ENCODE data around the gene ZDHHC4. TPM values are rescaled to one million over a fixed set of nuclear protein-coding genes. Genes with fewer than 3 reads are reported as not detected.
A peak's percentile ranks its signal among the peaks of the same experiment; 100 is the strongest.
"Not testable (repeated sequence)": the region's sequence is repeated elsewhere in the genome, so short reads cannot be mapped to it uniquely, and the experiment has no call there.

The ZDHHC4 gene
- total RNA-seq, 6 experiments from 2014 or later, result 18.4 to 27.7 (median 25.2) TPM

DNA sequence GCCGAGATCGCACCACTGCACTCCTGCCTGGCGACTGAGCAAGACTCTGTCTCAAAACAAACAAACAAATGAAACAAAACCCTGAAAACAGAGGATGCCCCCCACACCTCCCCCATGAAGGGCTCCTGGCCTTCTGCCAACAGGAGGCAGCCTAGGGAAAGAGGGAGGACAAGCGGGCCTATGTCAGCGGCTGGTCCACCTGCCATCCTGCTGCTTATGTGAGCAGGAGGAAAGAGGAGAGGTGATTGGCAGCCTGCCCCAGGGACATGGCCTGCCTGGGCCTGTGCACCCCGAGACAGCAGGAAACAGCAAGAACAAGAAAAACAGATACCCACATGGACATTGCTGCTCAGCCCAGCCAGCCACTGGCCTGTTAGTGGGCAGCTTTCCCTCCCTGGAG lies 50.8 kb downstream of the ZDHHC4 start:
- Mint-ChIP-seq H3K27ac (no peak overlapping the region), H3K4me3 (no peak overlapping the region), H3K4me1 (ENCODE audit: low read depth) (no peaks in the 10 kb centered on the region), H3K9me3 (no peaks in the 10 kb centered on the region), H3K36me3 (ENCODE audit: low read depth) (no peaks in the 10 kb centered on the region), H3K27me3 (ENCODE audit: insufficient read depth) (peaks cover 15% of the 10 kb centered on the region)
- TF ChIP-seq, protein P1, sequence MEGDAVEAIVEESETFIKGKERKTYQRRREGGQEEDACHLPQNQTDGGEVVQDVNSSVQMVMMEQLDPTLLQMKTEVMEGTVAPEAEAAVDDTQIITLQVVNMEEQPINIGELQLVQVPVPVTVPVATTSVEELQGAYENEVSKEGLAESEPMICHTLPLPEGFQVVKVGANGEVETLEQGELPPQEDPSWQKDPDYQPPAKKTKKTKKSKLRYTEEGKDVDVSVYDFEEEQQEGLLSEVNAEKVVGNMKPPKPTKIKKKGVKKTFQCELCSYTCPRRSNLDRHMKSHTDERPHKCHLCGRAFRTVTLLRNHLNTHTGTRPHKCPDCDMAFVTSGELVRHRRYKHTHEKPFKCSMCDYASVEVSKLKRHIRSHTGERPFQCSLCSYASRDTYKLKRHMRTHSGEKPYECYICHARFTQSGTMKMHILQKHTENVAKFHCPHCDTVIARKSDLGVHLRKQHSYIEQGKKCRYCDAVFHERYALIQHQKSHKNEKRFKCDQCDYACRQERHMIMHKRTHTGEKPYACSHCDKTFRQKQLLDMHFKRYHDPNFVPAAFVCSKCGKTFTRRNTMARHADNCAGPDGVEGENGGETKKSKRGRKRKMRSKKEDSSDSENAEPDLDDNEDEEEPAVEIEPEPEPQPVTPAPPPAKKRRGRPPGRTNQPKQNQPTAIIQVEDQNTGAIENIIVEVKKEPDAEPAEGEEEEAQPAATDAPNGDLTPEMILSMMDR (IDR thresholded peaks at IDR 0.05), result no peak
- no peak for DNase-seq

DNA sequence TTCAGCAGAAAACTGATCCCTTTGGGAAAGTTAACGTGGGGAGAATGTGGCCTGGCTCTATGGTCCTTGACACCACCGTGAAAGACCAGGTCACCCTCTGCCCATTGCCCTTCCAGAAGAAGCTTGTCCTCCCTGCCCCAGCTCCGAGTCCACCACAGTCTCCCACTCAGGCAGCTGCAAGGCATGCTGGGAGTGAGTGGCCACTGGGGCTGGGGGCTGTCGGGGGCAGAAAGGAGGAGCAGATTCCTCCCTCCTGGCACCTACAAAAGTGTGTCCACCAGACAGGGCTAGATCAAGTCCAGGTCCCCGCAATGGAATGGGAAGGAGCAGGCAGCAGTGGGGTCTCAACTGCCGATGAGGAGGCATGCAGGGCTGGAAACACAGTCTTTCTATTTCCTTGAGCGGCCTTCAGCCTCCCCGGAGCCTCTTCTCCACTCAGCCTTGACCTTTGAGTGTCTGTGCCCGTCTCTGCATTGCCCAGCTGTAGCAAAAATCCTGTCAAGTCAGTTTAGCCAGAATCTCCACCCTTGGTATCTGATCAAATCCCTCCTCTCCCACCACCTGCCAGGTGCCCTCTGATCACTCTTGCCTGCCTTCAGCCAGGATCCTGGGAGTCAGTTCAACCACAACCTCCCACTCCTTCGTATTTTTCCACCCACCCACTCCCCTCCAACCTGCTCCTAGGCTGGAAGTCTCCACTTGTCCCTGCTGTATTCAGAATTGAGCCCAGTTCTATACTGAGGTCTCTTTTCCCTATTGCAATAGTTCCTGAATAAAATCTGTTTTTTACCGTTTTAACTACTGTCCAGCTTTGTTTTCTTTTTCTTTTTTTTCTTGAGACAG lies 53.0 kb downstream of the ZDHHC4 start:
- DNase-seq, result no peak
- Mint-ChIP-seq H3K4me3 (no peak overlapping the region), H3K4me1 (ENCODE audit: low read depth) (no peaks in the 10 kb centered on the region), H3K27me3 (ENCODE audit: insufficient read depth) (peaks cover 6% of the 10 kb centered on the region), H3K36me3 (ENCODE audit: low read depth) (no peaks in the 10 kb centered on the region), H3K9me3 (no peaks in the 10 kb centered on the region), H3K27ac (no peak overlapping the region)
- TF ChIP-seq, protein P1 (IDR thresholded peaks at IDR 0.05), result no peak

DNA sequence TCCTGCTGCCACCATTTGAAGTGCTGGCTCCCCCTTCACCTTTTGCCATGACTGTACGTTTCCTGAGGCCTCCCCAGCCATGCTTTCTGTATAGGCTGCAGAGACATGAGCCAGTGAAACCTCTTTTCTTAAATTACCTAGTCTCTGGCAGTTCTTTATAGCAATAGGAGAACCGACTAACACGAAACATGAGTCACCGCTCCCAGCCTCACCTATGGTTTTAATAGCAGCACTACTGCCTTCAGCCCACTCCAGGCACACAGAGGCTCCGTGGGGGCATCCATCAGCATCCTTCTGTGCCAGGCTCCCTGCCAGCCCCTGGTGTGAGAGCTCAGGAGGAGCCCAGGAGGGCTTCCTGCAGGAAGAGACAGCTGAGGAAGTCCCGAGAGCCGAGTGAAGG lies 54.4 kb downstream of the ZDHHC4 start:
- Mint-ChIP-seq H3K36me3 (ENCODE audit: low read depth) (no peaks in the 10 kb centered on the region), H3K9me3 (no peaks in the 10 kb centered on the region), H3K27me3 (ENCODE audit: insufficient read depth) (peaks cover 6% of the 10 kb centered on the region), H3K4me1 (ENCODE audit: low read depth) (no peaks in the 10 kb centered on the region), H3K4me3 (no peak overlapping the region), H3K27ac (no peak overlapping the region)
- no peak for DNase-seq
- TF ChIP-seq, protein P1 (IDR thresholded peaks at IDR 0.05), result no peak

DNA sequence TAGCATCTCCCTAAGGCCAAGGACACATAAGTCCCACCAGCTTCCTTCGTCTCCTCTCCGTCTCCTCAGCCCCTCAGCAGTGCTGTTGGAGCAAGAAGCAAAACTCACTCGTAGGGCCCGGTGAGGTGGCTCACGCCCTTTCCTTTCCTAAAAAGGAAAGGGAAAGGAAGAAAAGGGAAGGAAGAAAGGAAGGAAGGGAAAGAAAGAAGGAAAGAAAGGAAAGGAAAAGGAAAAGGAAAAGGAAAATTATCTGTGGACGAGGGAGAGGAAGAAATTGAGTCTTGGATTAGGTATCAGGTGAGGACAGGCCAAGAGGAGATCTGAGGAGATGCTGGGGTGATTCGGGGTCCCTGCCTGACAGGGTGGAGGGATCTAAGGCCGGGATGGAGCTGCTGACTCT lies 56.8 kb downstream of the ZDHHC4 start:
- peaks cover 13% of the 10 kb centered on the region for H3K4me1 Mint-ChIP-seq (ENCODE audit: low read depth)
- H3K27ac Mint-ChIP-seq, result no peak overlapping the region
- H3K4me3 Mint-ChIP-seq, result no peak overlapping the region

DNA sequence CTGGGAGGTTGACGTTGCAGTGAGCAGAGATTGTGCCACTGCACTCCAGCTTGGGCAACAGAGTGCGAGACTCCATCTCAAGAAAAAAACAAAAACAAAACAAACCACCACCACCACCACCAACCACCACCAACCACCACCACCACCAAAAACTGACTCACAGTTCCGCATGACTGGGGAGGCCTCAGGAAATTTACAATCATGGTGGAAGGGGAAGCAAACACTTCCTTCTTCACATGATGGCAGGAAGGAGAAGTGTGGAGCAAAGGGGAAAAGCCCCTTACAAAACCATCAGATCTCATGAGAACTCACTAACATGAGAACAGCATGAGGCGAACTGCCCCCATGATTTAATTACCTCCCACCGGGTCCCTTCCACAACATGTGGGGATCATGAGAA lies 57.7 kb downstream of the ZDHHC4 start:
- not testable (repeated sequence) for DNase-seq; H3K27ac Mint-ChIP-seq; H3K9me3 Mint-ChIP-seq; H3K27me3 Mint-ChIP-seq (ENCODE audit: insufficient read depth); H3K4me3 Mint-ChIP-seq
- peaks cover 14% of the 10 kb centered on the region for H3K36me3 Mint-ChIP-seq (ENCODE audit: low read depth)
- H3K4me1 Mint-ChIP-seq (ENCODE audit: low read depth), result peaks cover 18% of the 10 kb centered on the region

More for the DNA sequence above, 56.8 kb downstream of the ZDHHC4 start:
- H3K36me3 Mint-ChIP-seq (ENCODE audit: low read depth), result peaks cover 4% of the 10 kb centered on the region
- peaks cover 4% of the 10 kb centered on the region; the same call in 1 of the 2 replicates for H3K27me3 Mint-ChIP-seq (ENCODE audit: insufficient read depth)
- no peak for DNase-seq
- TF ChIP-seq, protein P1 (IDR thresholded peaks at IDR 0.05), result no peak
- H3K9me3 Mint-ChIP-seq, result no peaks in the 10 kb centered on the region

DNA sequence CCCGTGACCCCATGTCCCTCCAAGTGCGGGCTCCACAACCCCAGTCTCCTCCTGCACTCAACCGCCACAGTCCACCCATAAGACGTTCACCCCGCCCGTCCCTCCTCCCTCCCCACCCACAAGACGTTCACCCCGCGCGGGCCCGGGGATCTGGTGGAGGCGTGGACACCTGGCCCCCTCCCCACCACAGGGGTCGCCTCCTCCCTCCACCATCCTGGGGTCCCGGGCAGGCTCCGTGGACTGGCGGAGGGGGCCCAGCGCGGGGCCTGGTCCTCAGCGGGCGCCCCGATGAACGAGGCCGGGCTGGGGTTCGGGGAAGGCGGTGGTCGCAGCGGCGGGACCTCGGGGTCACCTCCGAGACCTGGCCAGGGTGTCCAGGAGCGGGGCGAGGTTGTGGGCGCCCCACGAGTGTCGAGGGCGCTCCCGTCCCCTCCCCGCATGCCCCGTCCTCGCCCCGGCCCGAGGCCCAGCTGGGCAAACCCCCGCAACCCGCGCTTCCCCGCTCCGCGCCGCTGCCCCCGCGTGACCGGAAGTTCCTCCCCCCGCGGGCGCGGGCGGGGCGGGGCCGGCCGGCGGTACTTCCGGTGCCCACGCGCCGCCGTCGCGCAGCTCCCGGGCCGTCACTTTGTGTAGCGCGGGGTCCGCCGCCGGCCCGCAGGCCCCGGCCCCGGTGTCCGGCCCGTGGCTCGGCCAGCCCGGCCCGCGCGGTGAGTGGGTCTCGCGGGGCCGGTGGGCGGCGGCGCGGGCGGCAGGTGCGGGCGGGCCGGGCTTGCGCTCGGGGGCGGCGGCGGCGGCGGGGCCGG lies 59.7 kb downstream of the ZDHHC4 start, which contains the start of gene ZNF316:
Gene ZNF316, plus strand, starts transcription at position 578 of the 803 bp plus-strand sequence. CDS start 5,092 bp downstream, outside the sequence.
- peaks cover 18% of the 10 kb centered on the region for H3K36me3 Mint-ChIP-seq (ENCODE audit: low read depth)
- H3K27ac Mint-ChIP-seq, result peak within 1 kb of the TSS; percentile 38
- no peaks in the 10 kb centered on the region; the same call in 1 of the 2 replicates for H3K27me3 Mint-ChIP-seq (ENCODE audit: insufficient read depth)
- no peak for DNase-seq
- no peaks in the 10 kb centered on the region for H3K9me3 Mint-ChIP-seq
- TF ChIP-seq, protein P1 (IDR thresholded peaks at IDR 0.05), result no peak
- peaks cover 22% of the 10 kb centered on the region for H3K4me1 Mint-ChIP-seq (ENCODE audit: low read depth)
- H3K4me3 Mint-ChIP-seq, result peak within 1 kb of the TSS; percentile 89
